Stimulated activated CD4-positive, alpha-beta T cell treated with anti-CD3 and anti-CD28 coated beads, Interleukin-4, amount 100 ng/mL, for 1 hour (primary cell): ENCODE data around the gene NDE1.
"Not testable (repeated sequence)": the region's sequence is repeated elsewhere in the genome, so short reads cannot be mapped to it uniquely, and the experiment has no call there.

ENCODE experiments used
- DNase-seq: peaks from one replicate; pipeline ENCODE4 v3.0.0-alpha.2; 2020

Gene NDE1

DNA sequence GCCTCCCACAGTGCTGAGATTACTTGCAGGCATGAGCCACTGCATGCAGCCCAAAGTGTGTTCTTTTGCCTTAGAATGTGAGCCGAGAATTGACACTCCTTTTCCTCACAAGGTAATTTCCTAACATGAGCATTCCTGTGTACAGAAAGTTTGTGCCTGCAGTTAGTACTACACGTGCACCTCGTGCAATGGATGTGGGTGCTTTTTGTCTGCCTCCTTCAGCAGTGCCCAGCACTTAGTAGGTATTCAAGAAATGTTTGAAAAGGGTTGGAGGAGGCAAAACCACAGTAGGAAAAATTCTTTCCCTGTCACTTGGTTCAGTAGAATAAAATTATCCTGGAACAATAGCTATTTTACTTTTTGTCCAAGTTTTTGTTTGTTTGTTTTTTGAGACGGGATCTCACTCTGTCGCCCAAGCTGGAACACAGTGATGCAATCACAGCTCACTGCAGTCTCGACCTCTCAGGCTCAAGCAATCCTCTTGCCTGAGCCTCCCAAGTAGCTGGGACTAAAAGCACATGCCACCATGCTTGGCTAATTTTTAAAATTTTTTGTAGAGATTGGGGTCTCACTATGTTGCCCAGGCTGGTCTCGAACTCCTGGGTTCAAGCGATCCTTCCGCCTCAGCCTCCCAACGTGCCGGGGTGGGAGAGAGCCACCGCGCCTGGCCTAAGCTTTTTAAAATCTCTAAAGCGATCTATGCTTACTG lies 2.4 kb downstream of the NDE1 start:
- DNase-seq, result no peak

DNA sequence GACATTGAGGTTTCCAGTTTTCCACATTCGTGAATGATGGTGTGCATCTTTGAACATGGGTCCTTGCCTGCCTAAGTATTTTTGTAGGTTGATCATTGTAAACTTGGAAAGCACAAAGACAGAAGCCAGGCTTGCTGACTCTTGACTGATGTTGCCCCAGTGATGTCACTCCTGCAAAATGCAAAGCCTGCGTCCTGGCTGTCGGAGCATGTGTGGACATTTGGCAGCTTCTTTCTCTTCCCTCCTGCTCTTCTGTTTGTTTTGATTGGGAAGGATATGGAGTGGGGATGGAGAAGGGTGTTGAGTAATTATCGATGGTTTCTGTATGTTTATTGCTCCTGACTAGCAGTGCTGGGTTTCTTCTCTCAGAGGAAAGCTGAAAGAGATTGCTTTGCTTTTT lies 3.2 kb downstream of the NDE1 start:
- no peak for DNase-seq

DNA sequence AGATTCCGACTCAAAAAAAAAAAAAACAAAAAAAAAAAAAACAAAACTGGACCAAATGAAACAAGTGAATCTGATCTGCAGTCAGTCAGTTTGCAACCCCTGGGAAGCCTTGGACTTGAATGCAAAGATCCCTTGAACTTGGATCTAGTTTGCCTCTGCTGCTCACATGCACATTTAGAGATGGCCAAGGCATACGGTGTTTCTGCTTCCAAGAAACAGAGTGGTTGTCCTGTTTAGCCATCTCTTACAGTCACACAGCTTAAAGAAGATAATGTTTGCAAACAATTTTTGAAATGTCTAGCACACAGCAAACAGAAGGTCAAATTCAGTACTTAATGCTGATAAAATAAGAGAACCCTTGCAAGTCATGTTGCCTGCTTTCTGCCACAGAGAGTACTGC lies 4.5 kb downstream of the NDE1 start:
- DNase-seq, result no peak

GRCh38 chr16:15655561-15655960 lies 5.5 kb downstream of the NDE1 start:
- not testable (repeated sequence) for DNase-seq

DNA sequence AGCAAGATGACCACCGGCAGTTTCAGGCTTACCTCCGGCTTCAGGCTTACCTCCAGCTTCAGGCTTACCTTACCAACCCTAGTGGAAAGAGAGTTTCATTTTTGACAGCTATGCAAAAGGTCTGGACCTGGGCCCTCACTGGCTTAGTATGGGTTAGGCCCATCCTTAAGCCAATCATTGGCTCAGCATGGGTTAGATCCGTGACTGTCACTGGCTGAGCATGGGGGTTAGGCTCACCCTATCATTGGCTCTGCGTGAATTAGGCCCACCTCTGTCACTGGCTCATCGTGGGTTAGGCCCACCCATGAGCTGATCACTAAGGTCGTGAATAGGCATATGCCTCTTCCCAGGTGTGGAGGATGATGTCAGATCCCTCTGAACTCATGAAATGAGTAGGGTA lies 8.1 kb downstream of the NDE1 start:
- no peak for DNase-seq

- no peak for DNase-seq
These were observed 8.5 kb downstream of the NDE1 start for GRCh38 chr16:15658556-15658955.

DNA sequence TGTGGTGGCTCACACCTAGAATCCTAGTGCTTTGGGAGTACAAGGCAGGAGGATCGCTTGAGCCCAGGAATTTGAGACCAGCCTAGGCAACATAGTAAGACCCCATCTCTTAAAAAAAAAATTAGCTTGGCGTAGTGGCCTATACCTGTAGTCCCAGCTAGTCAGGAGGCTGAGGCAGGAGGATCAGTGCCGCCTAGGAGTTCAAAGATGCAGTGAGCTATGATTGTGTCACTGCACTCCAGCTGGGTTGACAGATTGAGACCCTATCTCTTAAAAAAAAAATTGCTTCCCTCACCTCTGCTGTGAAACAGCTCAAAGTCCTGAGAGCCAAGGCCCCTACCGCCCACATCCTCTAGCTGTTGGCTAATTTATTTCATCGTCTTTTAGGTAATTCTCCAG lies 10.2 kb downstream of the NDE1 start:
- DNase-seq, result no peak

DNA sequence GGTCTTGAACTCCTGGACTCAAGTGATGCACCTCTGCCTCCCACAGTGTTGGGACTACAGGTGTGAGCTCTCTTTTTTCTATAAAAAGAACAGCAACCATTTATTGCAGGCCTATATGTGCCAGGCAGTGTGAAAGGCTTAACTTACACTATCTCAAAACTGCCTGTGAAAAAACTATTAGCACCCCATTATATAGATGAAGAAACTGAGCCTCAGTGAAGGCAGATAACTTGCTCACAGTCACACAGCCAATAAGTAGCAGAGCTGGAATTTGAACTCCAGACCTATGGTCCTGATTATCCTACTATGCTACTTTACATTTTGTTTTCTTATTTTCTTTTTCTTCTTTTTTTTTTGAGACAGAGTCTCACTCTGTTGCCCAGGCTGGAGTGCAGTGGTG lies 15.1 kb downstream of the NDE1 start:
- no peak for DNase-seq

- DNase-seq, result no peak
These were observed 17.2 kb downstream of the NDE1 start for GRCh38 chr16:15667091-15667742.

GRCh38 chr16:15671530-15672117 lies 21.6 kb downstream of the NDE1 start:
- no peak for DNase-seq

DNA sequence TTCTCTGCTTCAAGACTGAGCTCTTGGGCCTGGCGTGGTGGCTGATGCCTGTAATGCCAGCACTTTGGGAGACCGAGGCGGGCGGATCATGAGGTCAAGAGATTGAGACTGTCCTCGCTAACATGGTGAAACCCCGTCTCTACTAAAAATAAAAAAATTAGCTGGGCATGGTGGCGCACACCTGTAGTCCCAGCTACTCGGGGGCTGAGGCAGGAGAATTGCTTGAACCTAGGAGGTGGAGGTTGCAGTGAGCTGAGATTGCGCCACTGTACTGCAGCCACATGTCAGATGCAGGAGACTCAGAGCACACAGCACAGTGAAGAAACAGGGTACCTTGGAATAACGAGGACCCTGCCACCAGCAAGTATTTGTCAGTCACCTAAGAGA lies 22.1 kb downstream of the NDE1 start:
- not testable (repeated sequence) for DNase-seq

DNA sequence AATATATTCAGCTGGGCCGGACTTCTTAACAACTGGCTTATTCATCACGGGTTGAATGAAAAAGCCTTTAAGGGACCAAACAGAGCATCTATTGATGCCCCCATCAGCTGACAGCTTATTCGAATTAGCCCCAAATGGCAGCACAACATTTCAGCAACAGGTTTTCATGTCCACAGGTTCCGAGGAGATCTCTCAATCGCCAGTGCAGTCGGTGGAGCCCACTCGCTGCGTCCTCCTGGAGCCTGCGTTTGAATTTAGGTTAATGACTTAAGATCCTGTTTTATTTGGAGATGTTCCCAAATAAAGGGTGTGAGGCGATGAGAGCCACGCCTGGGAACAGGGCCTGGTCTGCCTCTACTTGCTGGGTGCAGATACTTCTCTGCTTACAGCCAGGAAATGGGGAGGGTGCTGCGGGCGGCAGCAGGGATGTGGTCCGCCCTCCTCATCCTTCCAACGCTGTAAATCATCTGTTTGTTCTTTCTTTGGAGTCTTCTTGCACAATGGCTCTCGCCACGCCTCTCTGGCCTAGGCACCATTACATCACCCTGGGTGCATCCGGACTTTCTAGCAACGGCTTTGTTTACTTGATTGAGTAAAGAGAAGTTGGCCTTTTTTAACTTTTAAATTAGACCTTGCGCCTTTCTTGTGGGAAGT lies 22.6 kb downstream of the NDE1 start:
- peak; percentile 46 for DNase-seq

- DNase-seq, result no peak
These were observed 24.5 kb downstream of the NDE1 start for GRCh38 chr16:15674571-15674970.

DNA sequence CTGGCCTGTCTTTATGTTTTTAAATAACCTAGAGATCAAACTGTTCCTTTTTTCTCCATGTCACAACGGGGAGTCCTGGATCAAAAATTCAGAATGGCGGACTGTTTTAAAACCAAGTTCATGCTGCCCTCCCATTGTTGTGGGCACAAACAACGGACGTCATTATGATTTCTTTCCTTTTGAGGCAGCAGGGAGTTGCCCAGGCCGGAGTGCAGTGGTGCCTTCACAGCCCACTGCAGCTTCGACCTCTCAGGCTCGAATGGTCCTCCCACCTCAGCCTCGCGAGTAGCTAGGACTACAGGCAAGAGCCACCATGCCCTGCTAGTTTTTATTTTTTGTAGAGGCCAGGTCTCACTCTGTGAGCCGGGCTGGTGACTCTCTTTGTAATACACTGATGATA lies 26.5 kb downstream of the NDE1 start:
- no peak for DNase-seq

DNA sequence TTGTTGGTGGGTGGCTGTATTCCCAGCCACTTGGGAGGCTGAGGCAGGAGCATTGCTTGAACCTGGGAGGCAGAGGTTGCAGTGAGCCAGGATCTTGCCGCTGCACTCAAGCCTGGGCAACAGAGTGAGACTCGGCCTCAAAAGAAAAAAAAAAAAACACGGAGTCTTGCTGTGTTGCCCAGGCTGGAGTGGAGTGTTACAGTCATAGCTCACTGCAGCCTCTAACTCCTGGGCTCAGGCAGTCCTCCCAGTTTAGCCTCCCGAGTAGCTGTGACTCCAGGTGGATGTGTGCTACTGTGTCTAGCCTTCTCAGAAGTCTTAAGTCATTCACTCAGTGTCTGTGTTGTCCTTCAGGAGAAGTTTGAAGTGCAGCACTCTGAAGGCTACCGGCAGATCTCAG lies 27.4 kb downstream of the NDE1 start:
- DNase-seq, result no peak

GRCh38 chr16:15682105-15682570 lies 32.1 kb downstream of the NDE1 start:
- DNase-seq, result peak; percentile 53

GRCh38 chr16:15686287-15686686 lies 36.2 kb downstream of the NDE1 start:
- no peak for DNase-seq

DNA sequence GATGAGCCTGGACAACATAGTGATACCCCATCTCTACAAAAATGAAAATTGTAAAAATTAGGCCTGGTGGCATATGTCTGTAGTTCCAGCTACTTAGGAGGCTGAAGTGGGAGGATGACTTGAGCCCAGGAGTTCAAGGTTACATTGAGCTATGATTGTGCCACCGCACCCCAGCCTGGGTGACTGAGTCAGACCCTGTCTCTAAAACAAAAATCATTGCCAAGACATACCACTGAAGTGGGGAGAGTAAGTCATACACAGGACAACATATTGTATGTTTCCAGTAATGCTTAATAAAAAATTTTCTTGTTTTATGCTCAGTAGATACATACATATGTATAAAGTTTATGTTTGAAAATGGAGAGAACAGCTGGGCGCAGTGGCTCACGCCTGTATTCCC lies 39.2 kb downstream of the NDE1 start:
- no peak for DNase-seq

DNA sequence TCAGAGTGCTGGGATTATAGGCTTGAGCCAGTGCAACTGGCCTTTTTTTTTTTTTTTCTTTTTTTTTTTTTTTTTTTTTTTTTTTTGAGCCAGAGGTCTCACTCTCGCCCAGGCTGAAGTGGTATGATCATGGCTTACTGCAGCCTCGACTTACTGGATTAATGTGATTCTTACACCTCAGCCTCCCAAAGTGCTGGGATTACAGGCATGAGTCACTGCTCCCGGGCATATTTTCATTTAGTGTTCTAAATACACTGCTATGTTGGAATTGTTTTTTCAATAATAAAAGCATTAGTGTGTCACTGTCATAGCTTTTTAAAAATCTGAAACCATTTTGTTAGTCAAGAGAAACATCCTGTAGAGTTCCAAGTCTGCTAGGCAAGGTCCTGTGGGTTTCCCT lies 40.3 kb downstream of the NDE1 start:
- no peak for DNase-seq

DNA sequence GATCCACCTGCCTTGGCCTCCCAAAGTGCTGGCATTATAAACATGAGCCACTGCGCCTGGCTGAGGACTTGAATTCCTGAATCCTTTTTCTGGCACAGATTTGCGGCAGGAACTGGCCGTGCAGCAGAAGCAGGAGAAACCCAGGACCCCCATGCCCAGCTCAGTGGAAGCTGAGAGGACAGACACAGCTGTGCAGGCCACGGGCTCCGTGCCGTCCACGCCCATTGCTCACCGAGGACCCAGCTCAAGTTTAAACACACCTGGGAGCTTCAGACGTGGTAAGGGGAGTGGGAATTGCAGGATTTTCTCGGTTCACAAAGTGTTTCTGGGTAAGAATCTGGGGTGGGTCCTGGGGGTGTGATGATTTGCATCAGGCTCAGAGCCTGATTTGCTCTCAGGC lies 41.0 kb downstream of the NDE1 start:
- no peak for DNase-seq

GRCh38 chr16:15692508-15692907 lies 42.5 kb downstream of the NDE1 start:
- not testable (repeated sequence) for DNase-seq

GRCh38 chr16:15694499-15694898 lies 44.5 kb downstream of the NDE1 start:
- DNase-seq, result no peak

DNA sequence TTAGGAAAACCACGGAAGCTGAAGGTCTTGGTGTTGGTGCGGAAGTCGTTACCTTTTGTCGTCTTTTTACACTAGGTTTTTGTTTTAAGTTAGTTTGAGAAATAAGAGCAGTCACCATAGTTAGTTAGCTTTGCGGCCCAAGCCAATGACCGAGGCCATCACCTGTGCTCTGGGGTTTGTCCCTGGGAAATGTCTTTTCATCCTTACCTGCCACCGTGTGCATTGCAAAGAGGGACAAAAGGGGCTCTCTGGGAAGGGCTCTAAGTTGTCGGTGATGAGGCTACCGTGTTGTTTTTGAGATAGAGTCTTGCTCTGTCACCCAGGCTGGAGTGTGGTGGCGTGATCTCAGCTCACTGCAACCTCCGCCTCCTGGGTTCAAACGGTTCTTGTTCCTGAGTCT lies 49.8 kb downstream of the NDE1 start:
- DNase-seq, result no peak

- DNase-seq, result no peak
These were observed 51.3 kb downstream of the NDE1 start for GRCh38 chr16:15701367-15701766.
